Thoracic aorta (tissue), 2 donors: ENCODE results near the gene INPPL1. TPM values are rescaled to one million over a fixed set of nuclear protein-coding genes. Genes with fewer than 3 reads are reported as not detected.
"Not testable (repeated sequence)": the region's sequence is repeated elsewhere in the genome, so short reads cannot be mapped to it uniquely, and the experiment has no call there.

ENCODE experiments used
- ATAC-seq: fragments of 150-250 bp; one replicate; pipeline ENCODE4 v1.8.0; 2017; ENCODE audit warnings: low read depth; ENCODE audit not compliant: insufficient number of reproducible peaks, low FRiP score
- DNase-seq: peaks from one replicate; pipeline ENCODE4 v3.0.0-alpha.2; 2020; ENCODE audit warnings: low spot score
- H3K27ac ChIP-seq, 2 donors: fragments of 200-600 bp; sonication (generic); 1 replicate in 1 of 2; 2 replicates in 1 of 2; pipeline ENCODE4 v1.5.1; 2016; ENCODE audit warnings: mild to moderate bottlenecking in 2 of 2, moderate library complexity in 2 of 2
- H3K27me3 ChIP-seq: fragments of 200-600 bp; sonication (generic); replicated peaks from 2 replicates; pipeline ENCODE4 v1.6.0; 2016; ENCODE audit warnings: mild to moderate bottlenecking; ENCODE audit not compliant: insufficient read depth
- H3K36me3 ChIP-seq: fragments of 200-600 bp; sonication (generic); one replicate; pipeline ENCODE4 v1.5.1; 2016
- H3K4me1 ChIP-seq, 2 donors: fragments of 200-600 bp; sonication (generic); 1 replicate in 1 of 2; 2 replicates in 1 of 2; pipeline versions ENCODE4 v1.5.1 to v1.6.0; 2016; ENCODE audit warnings: low read depth in 2 of 2, mild to moderate bottlenecking in 1 of 2; ENCODE audit not compliant: control insufficient read depth in 1 of 2
- H3K4me3 ChIP-seq: fragments of 200-600 bp; sonication (generic); 2 replicates; pipeline ENCODE4 v1.5.1; 2016; ENCODE audit warnings: mild to moderate bottlenecking
- H3K9me3 ChIP-seq: fragments of 200-600 bp; sonication (generic); 2 replicates; pipeline ENCODE4 v1.5.1; 2016
- CTCF ChIP-seq: fragments of 200-600 bp; sonication (generic); IDR thresholded peaks from one replicate; pipeline ENCODE4 v1.5.1; 2019; ENCODE audit warnings: antibody characterized with exemption
- total RNA-seq, 2 donors: library from RNA; depleted of rRNA; stranded (reverse); fragments of >200 nt; gene quantifications; one replicate each; pipeline versions ENCODE4 v1.1.0 to v1.2.3, GENCODE V29; 2016

Gene INPPL1, protein sequence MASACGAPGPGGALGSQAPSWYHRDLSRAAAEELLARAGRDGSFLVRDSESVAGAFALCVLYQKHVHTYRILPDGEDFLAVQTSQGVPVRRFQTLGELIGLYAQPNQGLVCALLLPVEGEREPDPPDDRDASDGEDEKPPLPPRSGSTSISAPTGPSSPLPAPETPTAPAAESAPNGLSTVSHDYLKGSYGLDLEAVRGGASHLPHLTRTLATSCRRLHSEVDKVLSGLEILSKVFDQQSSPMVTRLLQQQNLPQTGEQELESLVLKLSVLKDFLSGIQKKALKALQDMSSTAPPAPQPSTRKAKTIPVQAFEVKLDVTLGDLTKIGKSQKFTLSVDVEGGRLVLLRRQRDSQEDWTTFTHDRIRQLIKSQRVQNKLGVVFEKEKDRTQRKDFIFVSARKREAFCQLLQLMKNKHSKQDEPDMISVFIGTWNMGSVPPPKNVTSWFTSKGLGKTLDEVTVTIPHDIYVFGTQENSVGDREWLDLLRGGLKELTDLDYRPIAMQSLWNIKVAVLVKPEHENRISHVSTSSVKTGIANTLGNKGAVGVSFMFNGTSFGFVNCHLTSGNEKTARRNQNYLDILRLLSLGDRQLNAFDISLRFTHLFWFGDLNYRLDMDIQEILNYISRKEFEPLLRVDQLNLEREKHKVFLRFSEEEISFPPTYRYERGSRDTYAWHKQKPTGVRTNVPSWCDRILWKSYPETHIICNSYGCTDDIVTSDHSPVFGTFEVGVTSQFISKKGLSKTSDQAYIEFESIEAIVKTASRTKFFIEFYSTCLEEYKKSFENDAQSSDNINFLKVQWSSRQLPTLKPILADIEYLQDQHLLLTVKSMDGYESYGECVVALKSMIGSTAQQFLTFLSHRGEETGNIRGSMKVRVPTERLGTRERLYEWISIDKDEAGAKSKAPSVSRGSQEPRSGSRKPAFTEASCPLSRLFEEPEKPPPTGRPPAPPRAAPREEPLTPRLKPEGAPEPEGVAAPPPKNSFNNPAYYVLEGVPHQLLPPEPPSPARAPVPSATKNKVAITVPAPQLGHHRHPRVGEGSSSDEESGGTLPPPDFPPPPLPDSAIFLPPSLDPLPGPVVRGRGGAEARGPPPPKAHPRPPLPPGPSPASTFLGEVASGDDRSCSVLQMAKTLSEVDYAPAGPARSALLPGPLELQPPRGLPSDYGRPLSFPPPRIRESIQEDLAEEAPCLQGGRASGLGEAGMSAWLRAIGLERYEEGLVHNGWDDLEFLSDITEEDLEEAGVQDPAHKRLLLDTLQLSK
- 100 to 1,000 TPM; 108 to 113 TPM for total RNA-seq

DNA sequence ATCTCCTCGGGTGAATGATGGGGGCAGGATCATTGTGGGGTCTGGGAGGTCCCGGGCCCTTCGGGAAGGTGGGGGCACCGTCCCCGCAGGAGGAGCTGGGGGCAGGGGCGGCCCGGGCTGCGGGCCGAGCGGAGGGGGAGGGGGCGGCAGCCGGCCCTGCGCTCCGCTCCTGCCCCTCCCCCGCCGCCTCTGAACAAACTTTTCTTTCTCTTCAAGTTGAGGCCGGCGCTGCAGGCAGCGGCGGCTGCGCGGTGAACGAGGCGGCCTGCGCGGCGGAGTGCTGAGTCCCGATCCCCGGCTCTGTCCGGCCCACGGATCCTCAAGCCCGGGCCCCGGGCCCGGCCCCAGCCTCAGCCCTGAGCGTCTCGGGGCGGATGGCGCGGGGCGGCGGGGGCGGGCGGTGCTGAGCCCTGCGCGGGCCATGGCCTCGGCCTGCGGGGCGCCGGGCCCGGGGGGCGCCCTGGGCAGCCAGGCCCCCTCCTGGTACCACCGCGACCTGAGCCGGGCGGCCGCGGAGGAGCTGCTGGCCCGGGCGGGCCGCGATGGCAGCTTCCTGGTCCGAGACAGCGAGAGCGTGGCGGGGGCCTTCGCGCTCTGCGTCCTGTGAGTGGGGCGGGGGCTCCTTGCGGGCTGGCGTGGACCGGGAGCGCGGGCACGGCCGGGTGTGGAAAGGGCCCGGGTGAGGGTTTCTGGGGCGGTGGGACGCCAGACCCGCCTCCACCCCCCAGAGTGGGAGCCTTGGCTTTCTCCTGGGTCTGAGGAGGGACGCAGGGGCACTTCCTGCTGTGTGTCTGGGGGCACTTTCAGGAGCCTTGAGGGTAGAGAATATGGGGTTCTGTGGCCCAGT, at the start of gene INPPL1:
TSS of gene INPPL1 (plus strand) at position 204 of the 847 bp plus-strand sequence. CDS start at position 422, 218 bp downstream.
- Histone ChIP-seq H3K4me3 (peak within 1 kb of the TSS; percentile 99), H3K27me3 (no peaks in the 10 kb centered on the region), H3K36me3 (peaks cover 18% of the 10 kb centered on the region), H3K27ac (peak within 1 kb of the TSS; percentile 83 to 92), H3K4me1 (peaks cover 3 to 39% of the 10 kb centered on the region in 2 donors), H3K9me3 (no peaks in the 10 kb centered on the region)
- ATAC-seq (no peak), DNase-seq (no peak)
- no peak for TF ChIP-seq CTCF

- no peak for TF ChIP-seq CTCF
- no peak for DNase-seq
- Histone ChIP-seq H3K27me3 (no peaks in the 10 kb centered on the region), H3K36me3 (no peaks in the 10 kb centered on the region), H3K27ac (no peak overlapping the region), H3K4me1 (no peaks in the 10 kb centered on the region), H3K9me3 (no peaks in the 10 kb centered on the region), H3K4me3 (no peak overlapping the region)
- no peak for ATAC-seq
Observed at GRCh38 chr11:72177656-72178055, 46.9 kb upstream of the INPPL1 start.

DNA sequence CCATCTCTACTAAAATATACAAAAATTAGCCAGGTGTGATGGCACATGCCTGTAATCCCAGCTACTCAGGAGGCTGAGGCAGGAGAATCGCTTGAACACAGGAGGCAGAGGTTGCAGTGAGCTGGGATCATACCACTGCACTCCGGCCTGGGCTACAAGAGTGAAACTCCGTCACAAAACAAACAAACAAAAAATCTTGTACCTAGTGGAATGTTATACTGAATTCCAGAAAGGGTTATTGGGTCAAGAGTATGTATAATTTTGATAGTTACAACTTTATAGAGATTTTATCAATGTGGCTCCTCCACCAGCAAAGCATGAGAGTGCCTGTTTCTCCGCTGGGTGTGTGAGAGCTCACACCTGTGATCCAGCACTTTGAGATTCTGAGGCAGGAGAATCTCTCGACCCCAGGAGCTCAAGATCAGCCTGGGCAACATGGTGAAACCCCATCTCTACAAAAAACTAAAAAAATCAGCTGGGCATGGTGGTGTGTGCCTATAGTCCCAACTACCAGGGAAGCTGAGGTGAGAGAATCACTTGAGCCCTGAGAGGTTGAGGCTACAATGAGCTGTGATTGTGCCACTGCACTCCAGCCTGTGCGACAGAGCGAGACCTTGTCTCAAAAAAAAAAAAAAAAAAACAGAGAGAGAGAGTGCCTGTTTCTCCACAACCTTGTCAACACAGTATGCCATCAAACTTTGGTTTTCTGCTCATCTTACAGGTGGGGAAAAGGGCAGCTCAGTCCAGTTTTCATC, 45.3 kb upstream of the INPPL1 start:
- Histone ChIP-seq H3K27ac (no peak overlapping the region), H3K9me3 (no peaks in the 10 kb centered on the region), H3K27me3 (no peaks in the 10 kb centered on the region), H3K4me3 (no peak overlapping the region), H3K4me1 (no peaks in the 10 kb centered on the region), H3K36me3 (no peaks in the 10 kb centered on the region)
- ATAC-seq (no peak), DNase-seq (no peak)
- TF ChIP-seq CTCF = no peak

DNA sequence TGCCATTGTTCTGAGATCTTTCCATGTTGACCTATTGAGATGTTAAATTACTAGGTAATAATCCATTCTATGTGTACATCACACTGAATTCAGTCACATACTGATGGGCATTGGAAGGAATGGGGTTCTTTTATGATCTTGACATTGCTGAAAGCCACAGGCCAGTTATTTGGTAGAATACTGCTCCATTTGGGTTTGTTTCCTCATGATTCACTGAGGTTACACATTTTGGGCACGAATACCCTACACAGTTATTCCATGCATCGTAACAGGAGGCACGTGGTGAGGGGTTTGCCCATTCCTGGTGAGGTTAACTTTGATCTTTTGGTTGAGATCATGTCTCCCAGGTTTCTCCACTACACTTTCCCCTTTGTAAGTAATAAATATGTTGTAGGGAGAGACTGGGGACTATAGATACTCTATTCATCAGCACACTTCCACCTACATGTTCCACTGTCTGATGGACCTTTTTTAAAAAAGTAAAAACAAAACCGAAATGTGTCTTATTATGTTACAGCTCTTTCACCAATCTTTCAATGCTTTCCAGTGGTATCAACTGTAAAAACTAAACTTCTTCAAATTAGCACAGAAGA, 44.7 kb upstream of the INPPL1 start:
- H3K9me3 ChIP-seq = no peaks in the 10 kb centered on the region
- H3K4me3 ChIP-seq = no peak overlapping the region
- no peaks in the 10 kb centered on the region for H3K36me3 ChIP-seq
- H3K27ac ChIP-seq = no peak overlapping the region
- H3K4me1 ChIP-seq = no peaks in the 10 kb centered on the region
- H3K27me3 ChIP-seq = no peaks in the 10 kb centered on the region
- ATAC-seq (no peak), DNase-seq (no peak)
- no peak for TF ChIP-seq CTCF

GRCh38 chr11:72180892-72181552, 43.5 kb upstream of the INPPL1 start:
- not testable (repeated sequence) for DNase-seq, H3K36me3 ChIP-seq, H3K27me3 ChIP-seq, ATAC-seq, H3K4me1 ChIP-seq, H3K9me3 ChIP-seq, H3K4me3 ChIP-seq, H3K27ac ChIP-seq

DNA sequence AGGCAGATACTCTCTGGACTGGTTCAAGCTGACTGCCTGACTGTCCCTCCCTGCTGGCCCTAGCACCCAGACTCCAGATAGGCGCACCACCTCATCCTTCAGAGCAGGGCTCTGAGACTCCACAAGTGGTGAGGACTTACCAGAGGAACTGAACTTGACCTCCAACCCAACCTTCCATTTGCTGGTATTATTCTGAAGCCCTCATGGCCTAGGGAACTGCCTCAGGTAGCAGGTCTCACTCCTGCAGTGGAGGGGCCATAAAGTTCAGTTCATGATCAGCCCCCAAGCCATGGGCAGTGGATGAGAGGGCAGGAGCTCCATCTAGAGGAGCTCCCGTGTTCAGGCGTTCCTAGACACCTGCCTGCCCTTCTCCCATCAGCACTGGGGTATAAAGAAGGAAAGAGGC, 43.0 kb upstream of the INPPL1 start:
- H3K4me3 ChIP-seq, H3K4me1 ChIP-seq, H3K9me3 ChIP-seq, H3K36me3 ChIP-seq, H3K27me3 ChIP-seq, ATAC-seq, H3K27ac ChIP-seq, DNase-seq: not testable (repeated sequence)
